Activated T-helper 9 cell treated with anti-CD3 and anti-CD28 coated beads, Interleukin-2, amount 50 U/mL, for 16 hours (primary cell): ENCODE measurements around the gene CSAD.
"Not testable (repeated sequence)": the region's sequence is repeated elsewhere in the genome, so short reads cannot be mapped to it uniquely, and the experiment has no call there.

Experiments
- DNase-seq: peaks from one replicate; pipeline ENCODE4 v3.0.0-alpha.2; 2020; ENCODE audit warnings: low read depth

Gene CSAD

DNA sequence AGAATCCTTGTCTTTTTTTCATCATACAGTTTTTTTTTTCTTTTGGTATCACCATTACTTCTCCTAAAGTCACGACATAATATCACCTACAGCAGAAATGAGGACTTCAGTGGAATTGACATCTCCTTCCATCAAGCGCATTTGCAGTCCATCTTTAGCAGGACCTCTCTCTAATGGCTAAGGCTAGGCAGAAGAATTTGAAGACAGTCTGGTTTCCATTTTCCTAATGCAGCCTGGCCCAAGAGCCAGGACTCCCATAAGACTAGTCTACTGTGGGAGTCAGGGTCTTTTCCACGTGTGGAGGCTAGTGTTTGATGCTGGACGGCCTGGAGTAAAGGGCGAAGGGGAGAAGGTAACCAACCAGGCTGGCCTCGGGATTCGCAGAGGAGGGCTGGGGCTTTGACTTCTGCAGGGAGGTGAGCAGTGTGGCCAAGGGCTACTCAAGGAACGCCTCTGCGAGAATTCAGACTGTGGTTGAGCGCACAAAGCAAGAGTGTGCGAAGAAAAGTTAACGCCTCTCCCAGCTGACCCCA is 972 bp downstream of the CSAD start:
- DNase-seq, result no peak

DNA sequence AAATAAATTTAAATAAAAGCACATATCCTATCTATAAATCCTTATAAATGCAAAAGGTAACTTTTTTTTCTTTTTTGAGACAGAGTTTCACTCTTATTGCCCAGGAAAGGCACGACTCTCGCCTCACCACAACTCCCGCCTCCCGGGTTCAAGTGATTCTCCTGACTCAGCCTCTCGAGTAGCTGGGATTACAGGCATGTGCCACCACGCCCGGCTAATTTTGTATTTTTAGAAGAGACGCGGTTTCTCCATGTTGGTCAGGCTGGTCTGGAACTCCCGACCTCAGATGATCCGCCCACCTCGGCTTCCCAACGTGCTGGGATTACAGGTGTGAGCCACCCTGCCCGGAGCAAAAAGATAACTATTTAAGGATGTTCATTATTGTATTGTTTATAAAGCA is 1.9 kb downstream of the CSAD start:
- DNase-seq, result not testable (repeated sequence)

DNA sequence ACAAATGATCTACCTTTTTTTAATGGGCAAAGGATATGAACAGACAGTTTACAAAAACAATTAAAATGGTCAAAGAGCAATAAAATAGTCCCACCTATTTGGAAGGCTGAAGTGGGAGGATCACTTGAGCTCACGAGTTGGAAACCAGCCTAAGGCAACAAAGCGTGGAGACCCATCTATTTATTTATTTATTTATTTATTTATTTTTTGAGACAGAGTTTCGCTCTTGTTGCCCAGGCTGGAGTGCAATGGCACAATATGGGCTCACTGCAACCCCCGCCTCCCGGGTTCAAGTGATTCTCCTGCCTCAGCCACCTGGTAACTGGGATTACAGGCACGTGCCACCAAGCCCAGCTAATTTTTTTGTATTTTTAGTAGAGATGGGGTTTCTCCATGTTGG is 3.3 kb downstream of the CSAD start:
- not testable (repeated sequence) for DNase-seq

DNA sequence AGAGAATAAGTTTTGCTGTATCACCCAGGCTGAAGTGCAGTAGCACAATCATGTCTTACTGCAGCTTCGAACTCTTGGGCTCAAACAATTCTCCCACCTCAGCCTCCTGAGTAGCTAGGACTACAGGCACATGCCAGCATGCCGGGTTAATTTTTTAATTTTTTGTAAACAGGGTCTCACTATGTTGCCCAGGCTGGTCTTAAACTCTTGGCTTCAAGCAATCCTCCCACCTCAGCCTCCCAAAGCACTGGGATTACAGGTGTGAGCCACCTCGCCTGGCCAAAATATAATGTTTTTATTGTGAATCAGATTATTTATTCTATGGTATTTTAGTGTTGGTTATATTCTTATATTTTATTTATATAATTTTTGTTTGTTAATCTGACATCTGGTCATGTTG is 4.0 kb downstream of the CSAD start:
- DNase-seq, result no peak

DNA sequence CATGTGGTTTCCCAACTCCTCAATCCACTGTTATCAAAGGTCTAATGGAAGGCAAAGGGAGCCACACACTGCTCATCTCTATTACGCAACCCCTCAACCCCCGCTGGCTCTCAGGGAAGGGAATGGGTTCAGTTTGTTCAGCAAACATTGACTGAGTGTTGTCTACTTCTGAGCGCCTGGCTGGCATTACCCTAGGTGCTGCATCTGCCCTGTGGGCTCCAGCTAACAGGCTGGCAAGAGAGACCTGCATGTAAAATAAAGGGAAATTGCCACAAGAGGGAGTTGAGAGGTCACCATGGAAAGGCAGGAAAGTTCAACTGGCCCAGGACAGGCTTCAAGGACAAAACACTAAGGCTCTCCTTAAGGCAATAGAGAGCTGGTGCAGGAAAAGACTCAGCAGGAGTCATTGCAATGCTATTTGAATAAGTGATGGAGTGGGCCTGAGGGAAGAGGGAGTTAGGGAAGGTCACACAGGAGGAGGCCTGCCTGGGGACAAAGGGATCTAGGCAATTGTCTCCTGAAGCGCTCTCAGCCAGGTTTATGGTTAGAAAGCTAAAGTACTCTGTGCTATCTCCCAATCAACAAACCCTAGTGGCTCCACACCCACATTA is 5.7 kb downstream of the CSAD start:
- no peak for DNase-seq

DNA sequence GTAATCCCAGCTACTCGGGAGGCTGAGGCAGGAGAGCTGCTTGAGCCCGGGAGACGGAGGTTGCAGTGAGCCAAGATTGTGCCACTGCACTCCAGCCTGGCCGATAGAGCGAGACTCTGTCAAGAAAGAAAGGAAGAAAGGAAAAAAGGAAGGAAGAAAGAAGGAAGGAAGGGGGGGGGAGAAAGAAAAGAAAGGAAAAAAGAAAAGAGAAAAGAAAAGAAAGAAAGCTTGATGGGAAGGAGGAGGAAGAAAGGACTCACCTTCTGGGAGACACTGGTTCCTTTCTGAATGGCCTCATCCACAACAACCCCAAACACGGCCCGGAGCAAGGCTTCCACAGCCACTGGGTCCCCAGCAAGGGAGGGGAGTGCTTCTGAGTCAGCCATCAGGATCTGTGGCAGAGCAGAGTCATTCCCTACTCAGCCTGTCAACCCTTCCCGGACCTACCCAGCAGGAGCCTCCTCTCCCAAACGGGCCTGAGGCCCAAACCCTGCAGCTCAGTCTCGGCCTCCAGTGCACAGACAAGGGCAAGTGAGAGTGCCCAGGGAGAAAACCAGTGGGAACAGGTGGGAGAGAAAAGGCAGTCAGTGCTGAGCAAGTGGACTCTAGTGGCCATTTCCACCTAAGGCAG is 7.5 kb downstream of the CSAD start:
- DNase-seq, result no peak

DNA sequence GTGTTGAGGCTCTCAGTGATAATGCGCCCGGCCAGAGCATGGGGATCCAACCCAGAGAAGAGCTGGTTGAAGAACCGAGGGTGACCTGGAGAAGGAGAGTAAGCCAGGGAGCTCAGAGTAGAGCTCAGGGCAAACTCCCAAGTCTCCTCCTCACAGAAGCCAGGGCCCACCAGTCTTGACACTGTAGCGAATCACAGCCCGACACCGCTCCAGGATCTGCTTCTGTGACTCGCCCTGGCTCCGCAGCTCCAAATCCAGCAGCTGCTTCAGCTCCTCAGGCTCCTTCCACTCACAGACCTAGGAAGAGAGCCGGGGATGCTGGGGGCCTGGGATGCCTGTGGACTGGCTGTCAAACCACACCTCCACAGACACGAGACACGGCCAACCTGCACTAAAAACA is 8.4 kb downstream of the CSAD start:
- no peak for DNase-seq

DNA sequence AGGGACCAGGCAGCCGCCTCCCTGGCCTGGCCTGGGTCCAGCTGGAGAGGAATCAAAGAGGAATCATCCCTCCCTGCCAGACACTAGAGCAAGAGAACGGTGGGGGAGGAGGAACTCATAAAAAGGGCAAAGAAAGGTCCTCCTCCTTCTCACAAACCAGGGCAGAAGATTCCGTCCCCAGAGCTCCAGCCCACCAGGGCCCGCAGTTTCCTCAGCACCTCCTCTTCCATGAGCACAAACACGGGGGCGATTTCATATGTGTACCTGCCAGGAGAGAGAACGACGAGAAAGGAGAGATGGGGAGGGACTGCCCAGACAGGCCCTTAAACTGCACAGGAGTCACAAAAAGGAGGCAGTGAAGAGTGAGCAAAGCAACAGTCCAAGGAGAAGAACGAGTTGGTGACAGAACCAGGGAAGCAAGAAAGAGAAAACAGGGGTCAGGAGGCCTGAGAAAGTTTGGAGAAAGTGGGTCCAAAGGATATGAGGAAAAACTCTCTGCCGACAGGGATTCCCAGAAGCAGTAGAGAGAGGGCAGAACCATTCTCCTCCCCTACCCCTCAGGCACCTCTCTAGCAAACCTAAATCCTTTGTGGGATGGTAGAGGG is 8.9 kb downstream of the CSAD start:
- DNase-seq, result no peak

DNA sequence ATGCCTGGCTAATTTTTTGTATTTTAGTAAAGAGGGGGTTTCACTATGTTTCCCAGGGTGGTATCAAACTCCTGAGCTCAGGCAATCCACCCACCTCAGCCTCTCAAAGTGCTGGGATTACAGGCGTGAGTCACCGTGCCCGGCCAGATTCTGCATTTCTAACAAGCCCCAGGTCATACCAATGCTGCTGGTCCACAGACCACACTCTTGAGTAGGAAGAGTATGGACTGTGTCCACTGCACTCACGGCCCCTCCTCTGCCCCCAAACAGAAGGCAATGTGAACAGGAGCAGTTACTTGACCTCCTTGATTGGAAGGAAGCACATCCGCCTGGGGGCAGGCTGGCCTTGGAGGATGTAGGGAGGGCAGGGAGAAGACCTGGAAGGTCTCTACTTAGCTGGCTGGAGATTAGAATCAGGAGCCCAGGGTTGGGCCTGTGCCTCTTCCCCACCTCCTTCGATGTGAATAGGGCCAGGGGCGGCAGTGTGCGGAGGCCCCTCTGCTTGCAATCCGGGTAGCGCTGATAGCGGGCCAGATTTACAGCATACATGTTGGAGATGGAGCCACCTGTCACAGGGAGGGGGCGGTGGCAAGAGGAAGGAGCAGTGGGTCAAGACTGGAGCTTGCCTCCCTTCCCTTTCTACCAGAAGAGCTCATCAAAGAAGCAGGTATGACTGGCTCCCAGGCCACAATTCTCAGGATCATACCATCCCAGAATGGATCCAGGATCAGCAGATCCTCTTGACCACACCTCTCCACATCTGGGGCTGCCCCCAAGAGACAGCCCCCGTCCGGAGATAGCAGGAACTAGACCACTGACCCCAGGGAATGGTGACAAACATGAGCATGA is 9.6 kb downstream of the CSAD start:
- DNase-seq, result no peak

DNA sequence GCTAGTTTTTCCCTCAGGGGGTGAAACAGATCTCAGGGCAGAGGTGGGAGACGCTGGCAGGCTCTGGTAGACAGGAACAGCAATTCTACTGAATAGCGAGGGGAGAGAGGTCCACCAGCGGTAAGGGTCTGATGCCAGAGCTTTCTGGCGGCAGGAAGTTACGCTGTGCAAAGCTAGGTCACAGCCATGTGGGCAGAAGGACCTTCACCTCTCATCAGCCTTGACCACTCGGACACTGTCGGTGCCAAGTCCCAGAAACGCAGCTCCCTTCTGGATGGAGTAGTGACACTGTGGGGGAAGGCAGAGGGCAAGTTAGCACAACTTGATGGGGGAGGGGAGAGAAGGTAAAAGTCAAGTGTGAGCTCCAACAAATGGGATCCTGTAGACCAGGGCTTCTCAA is 10.5 kb downstream of the CSAD start:
- DNase-seq, result no peak

DNA sequence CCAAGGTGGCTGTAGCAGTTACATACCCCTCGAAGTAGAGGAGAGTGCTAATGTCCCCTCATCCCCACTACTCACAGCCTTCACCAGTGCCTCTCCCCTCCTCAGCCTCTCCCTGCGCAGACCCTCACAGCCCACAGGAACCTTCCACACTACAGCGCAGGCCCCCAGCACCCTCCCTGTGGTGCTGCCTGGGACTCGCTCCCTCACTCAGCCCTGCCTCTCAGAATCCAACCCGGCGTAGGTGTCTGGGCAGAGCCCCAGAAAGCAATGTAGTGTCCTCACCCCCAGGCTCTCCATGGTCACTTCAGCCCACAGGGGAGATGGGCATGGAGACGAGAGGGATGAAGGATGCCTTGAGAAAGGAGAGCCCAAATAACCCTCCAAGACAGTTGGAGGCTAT is 11.1 kb downstream of the CSAD start:
- no peak for DNase-seq

DNA sequence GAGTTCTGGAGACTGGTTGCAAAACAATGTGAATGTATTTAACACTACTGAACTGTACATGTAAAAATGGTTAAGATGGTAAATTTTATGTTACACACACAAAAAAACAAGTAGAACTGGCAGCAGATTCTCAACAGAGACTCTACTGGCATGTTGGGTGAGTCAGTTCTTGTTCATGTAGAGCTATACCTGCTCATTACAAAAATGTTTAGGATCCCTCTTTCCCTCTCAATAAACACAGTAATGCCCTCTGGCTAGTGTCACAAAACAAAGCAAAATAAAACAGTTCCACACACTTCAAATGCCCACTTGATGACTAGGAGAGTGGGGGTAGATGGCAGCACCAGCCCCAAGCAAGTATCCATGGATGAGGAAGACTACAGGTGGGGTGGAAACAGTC is 13.9 kb downstream of the CSAD start:
- DNase-seq, result no peak

DNA sequence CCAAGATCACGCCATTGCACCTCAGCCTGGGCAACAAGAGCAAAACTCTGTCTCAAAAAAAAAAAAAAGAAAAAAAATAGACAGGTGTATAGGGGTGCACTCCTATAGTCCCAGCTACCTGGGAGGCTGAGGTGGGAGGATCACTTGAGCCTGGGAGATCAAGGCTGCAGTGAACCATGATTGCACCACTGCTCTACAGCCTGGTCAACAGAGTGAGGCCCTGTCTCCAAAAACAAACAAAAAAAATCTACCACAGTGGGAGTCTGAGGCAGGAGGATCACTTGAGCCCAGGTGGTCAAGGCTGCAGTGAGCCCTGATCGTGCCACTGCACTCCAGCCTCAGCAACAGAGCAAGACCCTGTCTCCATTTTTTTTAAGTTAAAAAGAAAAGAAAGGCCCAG is 17.7 kb downstream of the CSAD start:
- not testable (repeated sequence) for DNase-seq

DNA sequence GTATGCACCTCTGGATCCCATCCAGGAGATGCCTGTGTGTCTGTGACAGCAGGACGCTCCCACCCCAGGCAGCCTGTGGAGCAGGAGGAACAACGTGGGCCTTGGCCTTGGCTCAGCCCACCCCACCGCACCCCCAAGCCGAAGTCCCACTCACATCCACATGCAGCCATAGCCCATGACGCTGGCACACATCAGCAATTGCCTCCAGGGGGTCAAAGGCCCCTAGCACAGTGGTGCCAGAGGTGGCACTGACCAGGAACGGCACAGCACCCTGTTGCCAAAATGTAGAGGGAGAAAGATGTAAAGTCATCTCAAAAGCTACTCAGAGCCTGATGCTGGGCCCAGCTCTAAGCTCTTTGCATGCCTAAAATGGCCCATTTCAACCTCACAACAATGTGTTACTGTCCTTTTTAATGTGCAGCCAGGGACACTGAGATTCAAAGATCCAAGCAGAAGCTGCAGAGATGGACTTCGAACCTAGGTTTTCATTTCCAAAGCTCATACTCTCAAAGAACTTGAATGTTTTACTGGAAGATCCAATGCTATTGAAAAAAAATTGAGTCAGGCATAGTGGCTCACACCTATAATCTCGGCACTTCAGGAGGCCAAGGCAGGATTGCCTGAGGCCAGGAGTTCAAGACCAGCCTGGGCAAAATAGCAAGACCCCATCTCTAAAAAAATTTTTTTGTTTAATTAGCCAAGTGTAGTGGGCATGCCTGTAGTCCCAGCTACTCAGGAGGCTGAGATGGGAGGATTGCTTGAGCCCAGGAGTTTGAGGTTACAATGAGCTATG is 19.4 kb downstream of the CSAD start:
- DNase-seq, result no peak

DNA sequence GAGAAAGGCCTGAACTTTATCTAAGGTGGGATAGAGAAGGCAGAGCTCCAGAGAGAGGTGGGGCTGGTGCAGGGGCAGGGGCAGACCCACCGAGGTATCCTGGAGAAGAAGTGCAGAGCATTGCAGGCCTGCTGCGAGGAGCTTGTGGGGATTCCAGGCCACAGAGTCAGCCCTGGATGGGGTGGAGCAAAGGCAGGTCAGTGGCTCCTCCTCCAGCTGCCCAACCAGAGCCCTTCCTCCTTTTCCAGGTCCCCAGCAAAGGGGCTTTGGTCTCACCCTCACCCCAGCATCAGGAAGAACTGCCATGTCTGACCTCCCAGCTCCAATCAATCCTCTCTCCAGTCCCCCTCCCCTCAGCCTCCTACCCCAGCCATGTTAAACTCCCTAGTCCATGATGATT is 20.1 kb downstream of the CSAD start:
- DNase-seq, result no peak

DNA sequence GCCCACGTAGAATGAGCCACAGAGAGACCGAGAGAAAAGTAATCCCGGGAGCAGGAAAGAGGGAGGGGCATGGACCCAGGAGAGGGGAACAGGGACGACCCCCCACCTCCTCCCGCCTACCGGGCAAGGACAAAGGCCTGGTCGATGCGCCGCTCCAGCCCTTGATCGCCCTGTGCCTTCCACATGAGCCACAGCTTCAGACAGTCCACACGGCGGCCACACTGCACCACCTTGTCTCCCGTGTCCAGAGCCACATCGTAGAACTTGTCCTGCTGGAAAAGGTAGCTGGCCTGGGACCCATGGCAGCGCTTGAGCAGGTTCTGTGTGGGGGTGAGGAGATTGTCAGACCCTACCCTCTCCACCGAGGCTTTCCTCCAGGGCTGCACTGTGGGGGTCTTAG is 20.7 kb downstream of the CSAD start:
- DNase-seq, result no peak

DNA sequence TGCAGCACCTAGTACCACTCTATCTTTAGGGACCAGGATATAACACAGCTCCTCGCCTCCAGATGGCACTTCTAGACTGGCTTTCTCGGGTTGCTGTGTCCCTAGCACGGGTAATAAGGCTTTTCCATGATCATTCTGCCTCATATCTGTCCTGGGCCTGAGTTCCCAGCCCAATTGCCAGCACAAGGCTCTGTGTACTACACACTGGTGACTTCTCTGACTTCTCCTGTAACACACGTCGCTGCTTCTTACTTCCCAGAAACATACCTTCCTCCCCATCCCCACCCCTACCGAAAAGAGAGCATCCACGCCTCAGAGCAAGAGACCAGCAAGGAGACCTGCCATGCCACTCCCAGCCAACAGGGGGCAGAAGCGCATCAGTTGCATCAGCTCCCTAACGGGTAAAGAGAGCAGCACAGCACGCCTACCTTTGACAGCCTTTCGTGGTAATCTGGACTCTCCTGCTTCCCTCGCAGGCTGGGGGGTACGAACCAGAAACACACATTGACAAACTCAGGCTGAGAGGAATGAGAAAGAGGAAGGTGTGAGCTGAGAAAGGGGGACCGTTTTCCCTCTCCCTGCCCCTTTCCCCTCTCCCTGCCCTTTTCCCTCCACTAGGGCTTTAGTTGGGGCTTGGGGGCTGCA is 21.4 kb downstream of the CSAD start:
- peak; percentile 84 for DNase-seq

DNA sequence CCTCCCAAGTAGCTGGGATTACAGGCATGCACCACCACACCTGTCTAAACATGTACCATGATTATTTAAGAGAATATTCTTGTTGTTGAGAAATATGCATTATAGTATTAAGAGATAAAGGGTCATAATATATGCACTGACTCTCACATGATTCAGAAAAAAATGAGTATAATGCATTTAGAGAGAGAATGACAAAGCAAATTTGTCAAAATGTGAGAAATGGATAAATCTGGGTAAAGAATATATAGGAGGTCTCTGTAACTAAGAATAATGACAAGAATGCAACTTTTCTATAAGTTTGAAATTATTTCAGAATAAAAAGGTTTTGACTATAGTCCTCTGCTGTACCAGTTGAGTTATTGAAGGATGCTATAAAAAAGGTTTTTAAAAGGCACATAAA is 28.3 kb downstream of the CSAD start:
- DNase-seq, result no peak

DNA sequence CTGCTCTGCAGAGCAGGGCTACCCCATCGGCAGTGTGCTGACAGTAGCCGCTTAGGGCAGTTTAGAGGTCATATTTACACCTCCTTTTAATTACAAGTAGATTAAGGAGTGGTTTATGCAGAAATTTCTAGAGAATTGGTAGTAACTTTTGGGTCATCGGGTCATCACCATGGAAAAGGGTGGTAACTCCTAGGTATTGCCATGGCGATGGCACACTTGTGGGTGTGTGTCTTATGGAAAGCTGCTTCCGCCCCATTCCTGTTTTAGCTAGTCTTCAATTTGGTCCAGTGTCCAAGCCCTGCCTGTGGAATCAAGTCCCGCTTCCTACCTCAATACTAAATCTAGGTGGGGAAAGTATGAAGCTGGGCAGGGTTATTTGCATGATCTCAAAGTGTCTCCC is 29.7 kb downstream of the CSAD start:
- DNase-seq, result no peak

DNA sequence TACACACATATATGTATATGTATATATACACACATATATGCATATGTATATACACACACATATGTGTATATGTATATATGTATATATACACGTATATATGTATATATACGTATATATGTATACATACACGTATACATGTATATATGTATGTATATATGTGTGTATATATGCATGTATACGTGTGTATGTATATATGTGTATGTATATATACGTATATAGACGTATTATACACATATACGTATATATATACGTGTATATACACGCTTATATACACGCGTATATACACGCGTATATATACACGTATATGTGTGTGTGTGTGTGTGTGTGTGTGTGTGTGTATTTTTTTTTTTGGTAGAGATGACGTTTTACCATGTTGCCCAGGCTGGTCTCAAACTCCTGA is 33.1 kb downstream of the CSAD start:
- no peak for DNase-seq

DNA sequence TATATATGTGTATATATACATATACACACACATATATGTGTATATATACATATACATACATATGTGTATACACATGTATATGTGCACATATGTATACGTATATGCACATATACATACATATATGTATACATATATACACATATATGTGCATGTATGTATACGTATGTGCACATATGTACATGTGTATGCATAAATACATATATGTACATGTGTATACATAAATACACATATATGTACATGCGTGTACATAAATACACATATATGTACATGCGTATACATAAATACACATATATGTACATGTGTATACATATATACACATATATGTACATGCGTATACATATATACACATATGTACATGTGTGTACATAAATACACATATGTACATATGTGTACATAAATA is 33.5 kb downstream of the CSAD start:
- DNase-seq, result no peak
